Hematopoietic multipotent progenitor cell (in vitro differentiated cells): Measurements from ENCODE around the gene TJP3. TPM values are rescaled to one million over a fixed set of nuclear protein-coding genes. Genes with fewer than 3 reads are reported as not detected.

Experiments
- DNase-seq, 3 donors: peaks; one replicate each; pipeline ENCODE4 v3.0.0-alpha.2; 2011 to 2015; ENCODE audit warnings: low read depth in 2 of 3, low spot score in 2 of 3
- total RNA-seq: library from RNA; depleted of rRNA; stranded (reverse); fragments of >200 nt; gene quantifications from one replicate; pipeline ENCODE4 v1.2.3, GENCODE V29; 2012

TJP3 gene
- total RNA-seq, 1 donor: 1.1 TPM

DNA sequence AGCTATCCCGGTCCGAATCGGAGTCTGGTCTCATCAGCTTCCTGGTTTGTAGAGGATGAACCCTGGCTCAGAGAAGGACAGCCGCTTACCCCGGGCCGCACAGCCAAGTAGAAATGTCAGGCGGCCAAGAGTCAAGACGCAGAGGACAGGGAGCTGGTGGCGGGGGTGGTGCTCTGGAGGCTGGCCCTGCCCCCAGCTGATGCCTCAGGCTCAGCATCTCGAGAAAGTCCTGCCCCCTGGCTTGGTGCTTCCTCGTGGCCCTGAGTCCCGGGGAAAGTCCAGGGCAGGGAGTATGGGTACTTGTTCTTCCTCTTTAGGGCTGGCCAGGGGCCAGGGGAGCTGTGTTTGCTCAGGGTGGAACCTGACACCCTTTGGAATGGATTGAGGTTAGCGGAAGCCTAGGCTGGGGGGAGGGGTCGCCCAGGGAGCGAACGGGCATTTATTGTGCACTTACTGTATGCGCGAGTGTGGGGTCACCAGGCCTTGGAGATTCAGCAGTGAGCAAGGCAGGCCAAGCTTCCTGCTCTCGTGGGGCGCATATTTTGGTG lies 2.2 kb downstream of the TJP3 start:
- DNase-seq: peak in 2 of 3 donors; percentile 83 to 89

DNA sequence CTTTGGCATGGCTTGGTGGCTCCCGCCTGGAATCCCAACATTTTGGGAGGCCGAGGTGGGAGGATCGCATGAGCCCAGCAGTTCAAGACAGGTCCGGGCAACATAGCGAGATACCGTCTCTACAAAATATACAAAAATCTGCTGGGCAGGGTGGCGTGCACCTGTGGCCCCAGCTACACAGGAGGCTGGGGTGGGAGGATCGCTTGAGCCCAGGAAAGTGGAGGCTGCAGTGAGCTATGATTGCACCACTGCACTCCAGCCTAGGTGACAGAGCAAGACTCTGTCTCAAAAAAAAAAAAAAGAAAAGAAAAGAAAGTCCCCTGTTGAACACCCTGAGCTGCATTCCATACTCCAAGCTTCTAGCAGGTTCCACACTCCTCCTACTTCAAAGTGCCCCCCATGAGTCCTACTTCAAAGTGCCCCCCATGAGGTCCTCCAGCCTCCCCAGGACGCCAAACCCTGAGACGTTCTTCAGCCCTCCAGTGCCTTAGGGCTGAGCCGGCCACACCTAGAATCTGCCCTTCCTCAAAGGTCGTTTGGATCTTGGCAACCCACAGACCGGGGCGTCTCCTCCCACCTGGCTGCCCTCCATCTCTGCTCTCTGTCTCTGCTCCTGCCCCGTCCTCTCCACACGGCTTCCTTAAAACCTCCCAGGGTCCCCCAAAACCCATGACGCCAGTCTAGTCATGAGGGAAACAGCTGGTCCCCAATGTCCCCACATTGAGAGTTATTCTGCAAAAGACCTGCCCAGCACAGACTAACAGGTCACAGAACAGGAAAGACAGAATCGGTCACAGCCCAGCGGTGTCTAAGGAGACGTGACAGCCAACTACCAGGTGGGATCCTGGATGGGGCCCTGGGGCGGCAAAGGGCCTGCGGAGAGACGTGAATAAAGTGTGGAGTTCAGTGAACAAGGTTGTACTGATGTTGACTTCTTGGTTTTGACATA lies 4.8 kb downstream of the TJP3 start:
- peak in 1 of 3 donors; percentile 72 for DNase-seq

DNA sequence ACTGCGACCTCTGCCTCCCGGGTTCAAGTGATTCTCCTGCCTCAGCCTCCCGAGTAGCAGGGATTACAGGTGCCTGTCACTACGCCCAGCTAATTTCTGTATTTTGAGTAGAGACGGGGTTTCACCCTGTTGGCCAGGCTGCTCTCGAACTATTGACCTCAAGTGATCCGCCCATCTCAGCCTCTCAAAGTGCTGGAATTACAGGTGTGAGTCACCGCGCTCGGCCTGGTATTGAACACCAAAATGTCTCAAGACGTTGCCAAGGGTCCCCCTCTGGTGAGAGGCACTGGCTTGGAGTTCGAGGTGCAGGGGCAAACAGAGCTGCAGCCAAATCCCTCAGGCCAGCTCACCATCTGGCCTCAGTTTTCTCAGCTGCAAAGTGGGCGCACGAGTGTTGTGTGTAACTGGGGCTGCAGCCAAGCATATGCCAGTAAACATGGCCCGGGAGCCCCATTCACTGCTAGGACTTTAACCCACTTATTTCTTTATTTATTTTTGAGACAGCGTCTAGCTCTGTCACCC lies 8.0 kb downstream of the TJP3 start:
- DNase-seq: no peak

DNA sequence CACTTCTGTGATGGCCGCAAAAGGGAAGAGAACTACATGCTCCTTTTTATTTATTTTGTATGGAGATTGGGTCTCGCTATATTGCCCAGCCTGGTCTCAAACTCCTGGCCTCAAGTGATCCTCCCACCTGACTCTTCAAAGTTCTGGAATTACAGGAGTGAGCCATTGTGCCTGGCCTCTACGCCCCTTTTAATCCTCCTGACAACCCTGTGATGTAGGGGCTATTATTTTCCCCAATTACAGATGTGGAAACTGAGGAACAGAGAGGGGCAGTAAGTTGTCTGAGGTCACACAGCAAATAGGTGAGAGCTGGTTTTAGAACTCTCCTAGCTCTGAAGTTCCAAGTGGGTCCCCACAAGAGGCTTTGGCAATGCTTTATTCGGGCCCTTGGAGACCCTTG lies 11.7 kb downstream of the TJP3 start:
- DNase-seq: no peak

DNA sequence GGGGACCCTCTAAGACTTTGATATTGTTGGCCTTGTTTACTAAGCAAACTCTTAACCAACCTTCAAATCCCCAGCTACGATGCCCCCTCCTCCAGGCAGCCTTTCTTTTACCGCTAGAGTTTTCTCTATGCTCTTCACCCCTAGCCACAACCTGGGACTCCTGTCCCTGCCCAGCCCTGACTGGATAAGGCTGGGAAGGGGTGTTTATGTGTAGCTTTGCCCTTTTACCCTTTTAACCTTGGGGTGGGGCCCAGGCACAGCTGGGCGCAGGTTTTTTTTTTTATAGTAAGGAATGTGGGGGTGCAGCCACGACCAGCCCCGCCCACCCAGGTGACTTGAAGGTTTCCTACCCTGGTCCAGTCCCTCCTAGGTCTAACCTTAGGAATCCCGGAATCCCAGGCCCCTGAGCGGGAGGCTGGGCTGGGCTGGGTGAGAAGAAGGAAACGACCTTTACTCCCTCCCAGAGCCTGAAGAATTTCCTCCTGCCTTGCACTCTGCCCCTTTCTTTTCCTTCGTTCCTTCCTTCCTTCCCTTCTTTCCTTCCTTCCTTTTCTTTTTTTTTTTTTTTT lies 12.2 kb downstream of the TJP3 start:
- no peak for DNase-seq

DNA sequence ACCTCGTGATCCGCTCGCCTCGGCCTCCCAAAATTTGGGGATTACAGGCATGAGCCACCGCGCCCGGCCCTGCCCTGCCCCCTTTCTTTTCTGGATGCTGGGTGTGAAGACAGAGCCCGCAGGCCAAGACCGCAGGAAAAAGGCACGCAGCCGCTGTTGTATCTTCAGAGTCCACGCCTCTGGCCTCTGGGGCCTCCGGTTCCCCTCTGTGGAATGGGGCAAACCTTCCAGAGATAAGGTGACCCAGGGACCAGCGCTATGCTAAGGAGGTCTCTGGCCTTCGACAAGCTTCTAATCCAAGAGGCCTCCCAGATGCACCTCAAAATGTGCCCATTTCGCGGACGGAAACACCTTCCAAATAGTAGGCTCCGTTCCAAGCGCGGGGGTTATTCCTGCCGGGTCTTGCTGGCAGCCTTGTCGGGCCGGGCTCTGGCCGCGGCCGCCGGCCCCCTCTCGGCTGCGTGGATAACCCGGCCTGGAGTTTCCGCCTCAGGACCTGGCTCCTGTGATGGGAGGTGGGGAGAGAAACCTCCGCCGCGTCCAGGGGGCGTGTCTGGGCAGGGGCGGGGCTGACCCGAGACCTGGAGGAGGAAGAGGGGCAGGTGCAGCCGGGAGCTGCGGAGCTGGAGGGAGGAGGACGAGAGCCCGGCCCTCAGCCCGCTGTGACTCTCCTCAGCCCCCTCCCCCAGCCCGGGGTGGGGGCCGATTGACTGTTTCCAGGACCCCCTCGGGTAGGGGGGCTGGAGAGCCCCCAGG lies 13.1 kb downstream of the TJP3 start:
- peak; percentile 63 to 90 (median 88) for DNase-seq

DNA sequence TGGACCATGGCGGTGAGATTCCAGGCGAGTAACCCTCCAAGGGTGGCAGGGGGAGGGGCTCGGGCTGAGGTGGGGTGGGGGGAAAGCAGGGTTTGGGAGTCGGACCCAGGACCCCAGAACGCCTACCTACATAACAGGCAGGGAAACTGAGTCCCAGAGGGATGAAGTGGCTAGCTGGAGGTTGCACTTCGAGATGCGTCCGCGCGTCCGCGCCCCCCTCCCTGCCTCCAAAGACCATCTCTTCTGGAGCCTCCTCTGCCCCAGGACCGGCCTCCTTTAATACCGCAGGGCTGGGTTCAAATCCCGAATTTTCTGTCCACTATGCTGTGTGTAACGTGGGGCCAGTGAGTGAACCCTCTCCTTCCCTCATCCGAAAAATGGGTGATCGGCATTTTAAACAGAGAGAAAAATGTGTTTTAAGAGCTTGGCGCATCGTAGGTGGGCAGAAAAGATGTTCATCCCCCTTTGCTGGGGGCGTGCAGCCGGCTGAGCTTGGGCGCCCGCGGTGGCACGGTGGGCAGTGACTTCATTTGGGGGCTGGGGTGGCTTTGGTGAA lies 13.8 kb downstream of the TJP3 start:
- DNase-seq: no peak

DNA sequence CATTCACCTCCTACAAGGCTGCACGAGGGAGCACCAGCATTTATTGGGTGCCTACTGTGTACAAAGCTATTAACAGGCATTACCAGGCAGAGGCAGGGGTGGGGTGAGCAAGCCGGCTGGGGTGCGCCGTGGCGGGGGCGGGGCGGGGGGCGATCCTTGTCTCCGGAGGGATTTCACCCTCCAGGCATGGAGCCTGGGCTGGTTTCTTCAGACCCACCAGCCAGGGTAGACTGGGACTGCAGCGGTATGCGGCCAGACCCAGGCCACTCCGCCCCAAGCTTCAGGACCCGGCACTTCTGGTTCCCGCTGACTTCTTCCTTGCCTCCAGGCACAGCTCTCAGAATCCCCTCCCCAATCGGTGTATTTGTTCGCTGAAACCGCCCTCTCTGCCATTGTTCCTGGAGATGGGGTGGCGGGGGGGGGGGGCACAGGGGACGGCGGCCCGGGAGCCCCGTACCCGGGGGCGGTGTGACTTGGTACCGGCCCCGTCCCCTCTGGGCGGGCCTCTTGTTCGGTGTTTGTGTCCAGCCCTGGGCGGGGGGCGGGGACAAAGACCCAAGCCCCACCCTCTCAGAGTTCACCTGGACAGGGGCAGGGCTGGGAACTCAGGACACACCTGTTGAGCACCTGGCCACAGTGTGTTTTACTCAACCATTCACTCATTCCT lies 14.4 kb downstream of the TJP3 start:
- DNase-seq: no peak

DNA sequence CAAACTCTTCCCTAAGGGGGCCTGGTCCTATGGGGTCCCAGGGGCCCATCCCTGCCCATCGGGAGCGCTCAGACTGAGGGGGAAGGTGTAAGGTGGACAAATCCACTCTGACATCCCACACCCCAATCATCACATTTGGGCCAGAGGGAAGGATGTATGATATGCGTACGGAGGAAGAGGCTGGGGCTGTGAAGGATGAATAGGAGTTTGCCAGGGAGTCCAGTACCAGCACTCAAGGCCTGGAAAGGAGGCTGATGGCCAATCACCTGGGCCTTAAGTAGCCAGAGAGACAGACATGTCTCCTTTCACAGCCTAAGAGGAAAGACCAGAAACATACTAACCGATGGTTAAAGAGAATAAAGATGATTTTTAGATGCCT lies 14.9 kb downstream of the TJP3 start:
- DNase-seq: no peak

DNA sequence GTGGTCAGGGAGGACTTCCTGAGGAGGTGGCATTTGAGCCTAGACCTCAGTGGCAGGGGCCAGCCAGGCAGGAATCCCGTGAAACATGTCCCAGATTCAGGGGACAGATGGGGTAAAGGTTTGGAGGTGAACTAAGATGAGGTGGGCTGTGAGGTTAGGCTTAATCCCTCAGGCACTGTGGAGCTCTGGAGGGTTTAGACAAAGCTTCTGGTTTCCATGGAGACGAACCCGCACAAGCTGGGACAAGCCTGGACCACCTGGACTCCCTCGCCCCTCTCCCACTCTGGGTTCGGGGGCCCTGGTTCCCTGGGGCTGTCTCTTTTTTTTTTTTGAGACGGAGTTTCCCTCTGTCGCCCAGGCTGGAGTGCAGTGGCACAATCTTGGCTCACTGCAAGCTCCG lies 15.7 kb downstream of the TJP3 start:
- DNase-seq: no peak

DNA sequence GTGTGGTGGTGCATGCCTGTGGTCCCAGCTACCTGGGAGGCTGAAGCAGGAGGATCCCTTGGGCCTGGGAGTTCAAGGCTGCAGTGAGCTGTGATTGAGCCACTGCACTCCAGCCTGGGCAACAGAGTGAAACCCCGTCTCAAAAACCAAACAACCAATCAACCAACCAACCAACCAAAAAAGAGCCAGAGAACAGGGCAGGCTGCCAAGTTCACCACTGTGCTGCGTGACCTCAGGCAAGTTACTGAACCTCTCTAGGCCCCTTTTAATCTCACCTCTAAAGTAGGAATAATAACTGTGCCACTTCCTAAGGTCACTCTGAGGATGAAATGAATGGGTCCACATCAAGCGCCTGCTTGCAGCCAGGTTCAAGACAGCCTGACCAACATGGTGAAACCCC lies 16.9 kb downstream of the TJP3 start:
- DNase-seq: no peak

DNA sequence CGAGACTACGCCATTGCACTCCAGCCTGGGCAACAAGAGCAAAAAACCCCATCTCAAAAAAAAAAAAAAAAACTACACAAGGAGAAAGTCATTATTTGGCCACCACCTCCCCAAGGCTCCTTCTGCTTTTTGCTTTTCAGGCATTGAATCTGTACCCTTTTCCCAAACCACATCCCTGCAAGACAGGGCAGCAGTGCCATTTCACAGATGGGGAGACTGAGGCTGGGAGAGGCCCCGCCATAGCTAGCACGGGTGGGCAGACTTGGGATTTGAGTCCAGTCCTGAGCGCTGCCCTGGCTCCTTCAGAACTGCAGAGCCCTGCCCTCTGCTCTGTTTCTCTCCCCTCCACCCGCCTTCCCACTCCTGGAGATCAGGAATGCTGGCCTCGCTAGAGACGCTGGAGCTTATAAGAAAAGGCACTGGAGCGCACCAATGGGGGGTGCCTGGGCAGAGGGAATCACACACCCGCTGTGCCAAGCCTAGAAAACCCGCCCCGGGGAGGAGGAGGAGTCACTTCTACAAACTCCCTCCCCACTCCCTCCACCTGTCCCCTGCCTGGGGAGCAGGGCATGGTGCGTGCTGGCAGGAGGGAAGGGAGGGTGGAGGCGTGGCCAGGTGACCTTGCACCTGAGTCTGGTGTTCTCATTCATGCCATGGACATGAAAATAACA lies 17.6 kb downstream of the TJP3 start:
- no peak for DNase-seq

DNA sequence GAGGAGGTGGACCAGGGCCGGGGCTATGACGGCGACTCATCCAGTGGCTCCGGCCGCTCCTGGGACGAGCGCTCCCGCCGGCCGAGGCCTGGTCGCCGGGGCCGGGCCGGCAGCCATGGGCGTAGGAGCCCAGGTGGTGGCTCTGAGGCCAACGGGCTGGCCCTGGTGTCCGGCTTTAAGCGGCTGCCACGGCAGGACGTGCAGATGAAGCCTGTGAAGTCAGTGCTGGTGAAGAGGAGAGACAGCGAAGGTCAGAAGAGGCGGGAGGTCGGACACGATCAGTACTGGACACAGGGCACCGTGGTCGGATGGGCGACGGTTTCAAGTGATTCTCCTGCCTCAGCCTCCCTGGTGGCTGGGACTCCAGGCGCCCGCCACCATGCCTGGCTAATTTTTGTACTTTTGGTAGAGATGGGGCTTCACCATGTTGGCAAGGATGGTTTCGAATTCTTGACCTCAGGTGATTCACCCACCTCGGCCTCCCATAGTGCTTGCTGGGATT lies 22.3 kb downstream of the TJP3 start:
- DNase-seq: no peak

DNA sequence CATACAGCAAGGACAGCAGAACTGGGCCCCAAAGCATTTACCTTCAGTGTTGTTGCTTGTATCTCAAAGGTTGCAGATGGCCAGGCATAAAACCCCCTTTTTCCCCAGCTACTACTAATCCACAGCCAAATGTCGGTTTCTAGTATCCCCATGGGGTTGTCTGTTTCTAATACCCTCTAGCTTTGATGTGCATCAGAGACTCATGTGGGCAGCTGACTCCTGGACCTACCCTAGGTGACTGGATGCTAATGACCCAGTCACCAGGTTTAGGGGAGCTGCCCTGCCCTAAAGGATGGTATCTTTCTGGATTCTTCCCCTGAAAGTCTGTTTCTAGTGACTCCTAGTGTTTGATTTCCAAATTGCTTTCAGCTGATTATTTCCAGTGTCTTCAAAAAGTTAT lies 23.9 kb downstream of the TJP3 start:
- DNase-seq: no peak

DNA sequence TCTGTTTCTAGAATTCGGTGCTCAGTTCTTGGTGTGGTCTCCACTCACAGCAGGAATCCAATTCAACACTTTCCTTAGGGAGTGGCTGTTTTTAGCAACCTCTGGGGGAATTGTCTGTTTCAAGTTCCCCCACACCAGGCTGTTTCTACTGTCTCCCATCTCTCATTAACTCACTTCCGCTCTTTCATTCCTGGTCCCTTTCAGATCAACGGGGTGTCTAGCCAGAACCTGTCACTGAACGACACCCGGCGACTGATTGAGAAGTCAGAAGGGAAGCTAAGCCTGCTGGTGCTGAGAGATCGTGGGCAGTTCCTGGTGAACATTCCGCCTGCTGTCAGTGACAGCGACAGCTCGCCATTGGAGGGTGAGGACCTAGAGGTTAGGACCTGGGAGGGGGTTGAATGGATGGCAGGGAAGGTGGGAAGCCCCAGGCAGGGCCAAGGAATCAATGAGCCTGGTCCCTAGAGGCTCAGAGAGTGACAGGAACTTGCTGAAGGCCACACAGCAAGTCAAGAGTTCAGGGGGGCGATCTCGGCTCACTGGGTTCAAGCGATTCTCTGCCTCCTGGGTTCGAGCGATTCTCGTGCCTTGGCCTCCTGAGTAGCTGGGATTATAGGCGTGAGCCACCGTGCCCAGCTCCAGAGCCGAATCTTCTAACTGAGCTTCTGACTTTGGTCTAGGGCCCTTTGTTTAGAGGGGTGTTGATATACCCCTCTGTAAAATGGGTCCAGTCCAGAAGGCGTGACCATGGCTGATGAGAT lies 25.5 kb downstream of the TJP3 start:
- DNase-seq: no peak

DNA sequence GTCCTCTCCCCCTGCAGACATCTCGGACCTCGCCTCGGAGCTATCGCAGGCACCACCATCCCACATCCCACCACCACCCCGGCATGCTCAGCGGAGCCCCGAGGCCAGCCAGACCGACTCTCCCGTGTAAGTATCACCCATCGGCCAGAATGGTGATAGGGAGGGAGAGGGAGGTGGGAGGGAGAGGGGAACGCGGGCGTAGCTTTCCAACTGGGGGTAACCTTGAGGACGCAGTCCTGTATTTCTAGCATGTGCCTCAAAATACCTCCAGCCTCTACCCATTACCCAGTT lies 26.1 kb downstream of the TJP3 start:
- DNase-seq: no peak

DNA sequence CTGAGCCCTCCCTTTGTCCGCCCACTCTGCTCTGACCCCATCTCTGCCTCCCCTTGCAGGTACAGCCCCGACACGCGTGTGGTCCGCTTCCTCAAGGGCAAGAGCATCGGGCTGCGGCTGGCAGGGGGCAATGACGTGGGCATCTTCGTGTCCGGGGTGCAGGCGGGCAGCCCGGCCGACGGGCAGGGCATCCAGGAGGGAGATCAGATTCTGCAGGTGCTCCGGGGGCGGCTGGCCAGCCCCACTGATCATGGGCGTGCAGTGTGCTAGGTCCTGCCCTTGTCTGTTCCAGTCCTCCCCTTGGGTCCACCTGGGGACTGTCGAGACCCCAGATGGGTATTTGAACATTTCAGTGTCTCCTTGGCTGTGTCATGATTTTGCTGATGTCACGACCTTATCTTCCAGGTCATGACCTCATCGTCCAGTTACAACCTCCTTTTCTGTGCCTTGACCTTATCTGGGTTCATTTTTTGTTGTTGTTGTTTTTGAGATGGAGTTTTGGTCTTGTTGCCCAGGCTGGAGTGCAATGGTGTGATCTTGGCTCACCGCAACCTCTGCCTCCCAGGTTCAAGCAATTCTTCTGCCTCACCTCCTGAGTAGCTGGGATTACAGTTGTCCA lies 28.0 kb downstream of the TJP3 start:
- DNase-seq: no peak

DNA sequence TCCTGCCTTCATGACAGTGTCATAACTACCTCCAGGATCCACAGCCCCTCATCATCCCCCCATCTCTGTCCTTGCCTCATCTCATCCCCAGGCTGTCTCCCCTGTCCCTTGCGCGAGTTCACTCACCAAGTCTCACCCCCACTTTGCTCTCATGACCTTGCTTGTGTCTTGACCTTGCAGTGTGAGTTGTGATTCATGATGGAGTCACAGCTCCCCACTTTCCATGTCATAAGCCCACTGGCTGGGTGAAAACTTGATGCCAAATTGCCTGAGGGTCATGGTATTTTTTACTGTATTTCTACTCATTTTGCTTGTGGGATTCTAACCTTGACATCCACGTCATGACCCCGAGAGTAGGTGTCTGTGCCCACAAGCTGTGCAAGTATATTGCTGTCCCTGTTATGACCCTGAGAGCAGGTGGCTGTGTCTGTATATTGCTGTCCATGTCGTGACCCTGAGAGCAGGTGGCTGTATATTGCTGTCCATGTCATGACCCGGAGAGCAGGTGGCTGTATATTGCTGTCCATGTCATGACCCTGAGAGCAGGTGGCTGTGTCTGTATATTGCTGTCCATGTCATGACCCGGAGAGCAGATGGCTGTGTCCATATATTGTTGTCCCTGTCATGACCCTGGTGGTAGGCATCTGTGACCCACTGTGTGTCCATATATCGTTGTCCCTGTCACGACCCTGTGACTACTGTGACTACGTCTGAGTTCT lies 29.5 kb downstream of the TJP3 start:
- no peak for DNase-seq
